ENCODE results near the gene DSP.

DNA sequence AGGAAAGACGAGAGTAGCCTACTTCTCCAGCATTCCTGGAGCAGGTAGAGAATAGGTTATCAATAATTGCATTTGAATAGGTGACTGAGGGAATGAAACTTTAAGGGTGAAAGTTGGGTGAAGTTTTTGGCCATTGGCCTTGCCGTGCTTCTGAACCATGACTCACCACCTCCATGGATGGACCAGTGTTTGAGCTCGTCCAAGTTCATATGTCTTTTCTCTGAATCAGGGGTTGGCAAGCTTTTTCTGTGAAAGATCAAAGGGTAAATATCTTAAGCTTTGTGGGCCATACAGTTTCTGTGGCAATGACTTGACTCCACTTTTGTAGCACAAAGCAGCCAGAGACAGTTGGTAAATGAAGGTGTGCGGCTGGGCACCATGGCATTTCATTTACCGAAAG, 80.3 kb downstream of the DSP start:
- TF ChIP-seq, protein P1, sequence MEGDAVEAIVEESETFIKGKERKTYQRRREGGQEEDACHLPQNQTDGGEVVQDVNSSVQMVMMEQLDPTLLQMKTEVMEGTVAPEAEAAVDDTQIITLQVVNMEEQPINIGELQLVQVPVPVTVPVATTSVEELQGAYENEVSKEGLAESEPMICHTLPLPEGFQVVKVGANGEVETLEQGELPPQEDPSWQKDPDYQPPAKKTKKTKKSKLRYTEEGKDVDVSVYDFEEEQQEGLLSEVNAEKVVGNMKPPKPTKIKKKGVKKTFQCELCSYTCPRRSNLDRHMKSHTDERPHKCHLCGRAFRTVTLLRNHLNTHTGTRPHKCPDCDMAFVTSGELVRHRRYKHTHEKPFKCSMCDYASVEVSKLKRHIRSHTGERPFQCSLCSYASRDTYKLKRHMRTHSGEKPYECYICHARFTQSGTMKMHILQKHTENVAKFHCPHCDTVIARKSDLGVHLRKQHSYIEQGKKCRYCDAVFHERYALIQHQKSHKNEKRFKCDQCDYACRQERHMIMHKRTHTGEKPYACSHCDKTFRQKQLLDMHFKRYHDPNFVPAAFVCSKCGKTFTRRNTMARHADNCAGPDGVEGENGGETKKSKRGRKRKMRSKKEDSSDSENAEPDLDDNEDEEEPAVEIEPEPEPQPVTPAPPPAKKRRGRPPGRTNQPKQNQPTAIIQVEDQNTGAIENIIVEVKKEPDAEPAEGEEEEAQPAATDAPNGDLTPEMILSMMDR (IDR thresholded peaks at IDR 0.05) = no peak
- TF ChIP-seq POLR2A (IDR thresholded peaks at IDR 0.05) (no peak), POLR2AphosphoS5 (IDR thresholded peaks at IDR 0.05) (no peak), EP300 (IDR thresholded peaks at IDR 0.05) (no peak)

Data from stomach (tissue), 4 donors.